GM19240 (cell line): ENCODE data around the gene PRKCG.

Experiments used
- DNase-seq: peaks from one replicate; pipeline ENCODE4 v3.0.0; 2011; ENCODE audit warnings: low spot score; ENCODE audit not compliant: insufficient read length

The PRKCG gene

GRCh38 chr19:53898166-53898565 is 16.2 kb downstream of the PRKCG start:
- no peak for DNase-seq

GRCh38 chr19:53898636-53899341 is 16.8 kb downstream of the PRKCG start:
- no peak for DNase-seq

- no peak for DNase-seq
Measured at GRCh38 chr19:53900191-53900860, 18.3 kb downstream of the PRKCG start.

GRCh38 chr19:53903055-53903680 is 21.2 kb downstream of the PRKCG start:
- DNase-seq: no peak

GRCh38 chr19:53904909-53905308 is 22.9 kb downstream of the PRKCG start:
- no peak for DNase-seq

- DNase-seq: no peak
Measured at GRCh38 chr19:53905787-53906186, 23.8 kb downstream of the PRKCG start.

GRCh38 chr19:53906211-53907192 is 24.5 kb downstream of the PRKCG start:
- DNase-seq: peak; percentile 74

- DNase-seq: no peak
Measured at GRCh38 chr19:53907193-53907581, 25.2 kb downstream of the PRKCG start.

GRCh38 chr19:53907690-53908089 is 25.7 kb downstream of the PRKCG start:
- no peak for DNase-seq

- DNase-seq: peak; percentile 46
Measured at GRCh38 chr19:53908106-53908934, 26.3 kb downstream of the PRKCG start.

- DNase-seq: no peak
Measured at GRCh38 chr19:53908935-53909415, 27.0 kb downstream of the PRKCG start, which contains the start of gene CACNG7. TSS of gene CACNG7 (plus strand) at chr19:53909278. CDS start at chr19:53912832, 3,554 bp downstream.

GRCh38 chr19:53909471-53910169 is 27.6 kb downstream of the PRKCG start:
- no peak for DNase-seq

GRCh38 chr19:53910170-53910518 is 28.1 kb downstream of the PRKCG start:
- DNase-seq: no peak

GRCh38 chr19:53912653-53913052 is 30.7 kb downstream of the PRKCG start:
- no peak for DNase-seq

- no peak for DNase-seq
Measured at GRCh38 chr19:53915000-53915399, 33.0 kb downstream of the PRKCG start.

- DNase-seq: no peak
Measured at GRCh38 chr19:53916004-53916403, 34.0 kb downstream of the PRKCG start.

GRCh38 chr19:53917356-53917755 is 35.4 kb downstream of the PRKCG start:
- no peak for DNase-seq

GRCh38 chr19:53927739-53928138 is 45.7 kb downstream of the PRKCG start:
- DNase-seq: no peak

- DNase-seq: no peak
Measured at GRCh38 chr19:53936029-53936428, 54.0 kb downstream of the PRKCG start.
